Fibroblast of lung (primary cell): Measurements from ENCODE around the gene PCDHGB4. TPM values are rescaled to one million over a fixed set of nuclear protein-coding genes. Genes with fewer than 3 reads are reported as not detected.
"Not testable (repeated sequence)": the region's sequence is repeated elsewhere in the genome, so short reads cannot be mapped to it uniquely, and the experiment has no call there.

Experiments
- DNase-seq, 2 donors: peaks; one replicate each; pipeline versions ENCODE4 v3.0.0 to v3.0.0-alpha.2; 2010; ENCODE audit warnings: low read depth in 2 of 2
- H2AFZ ChIP-seq: 2 replicates; pipeline ENCODE4 v1.5.1; 2012; ENCODE audit warnings: low read length, control low read depth, inconsistent platforms
- H3K27ac ChIP-seq: 2 replicates; pipeline ENCODE4 v1.5.1; 2011; ENCODE audit warnings: low read length, control low read depth; ENCODE audit not compliant: insufficient read depth
- H3K27me3 ChIP-seq: 2 replicates; pipeline ENCODE4 v1.5.1; 2011; ENCODE audit warnings: mild to moderate bottlenecking, low read length; ENCODE audit not compliant: control insufficient read depth, insufficient read depth
- H3K36me3 ChIP-seq: 2 replicates; pipeline ENCODE4 v1.5.1; 2011; ENCODE audit warnings: low read length; ENCODE audit not compliant: control insufficient read depth, insufficient read depth
- H3K4me1 ChIP-seq: 2 replicates; pipeline ENCODE4 v1.5.1; 2011; ENCODE audit warnings: low read length; ENCODE audit not compliant: control insufficient read depth, insufficient read depth; ENCODE audit errors: extremely low read depth
- H3K4me2 ChIP-seq: 2 replicates; pipeline ENCODE4 v1.5.1; 2011; ENCODE audit warnings: low read length, control low read depth; ENCODE audit not compliant: insufficient read depth; ENCODE audit errors: extremely low read depth
- H3K4me3 ChIP-seq, 4 experiments: fragments of 200-600 bp in 1 of 4; sonication (generic) in 1 of 4; replicated peaks in 1 of 4; 2 replicates each; pipeline ENCODE4 v1.5.1; 2011 to 2016; ENCODE audit warnings: low read length in 4 of 4, low read depth in 3 of 4, mild to moderate bottlenecking in 3 of 4, control low read depth in 2 of 4, inconsistent platforms in 1 of 4, mixed read lengths in 1 of 4; ENCODE audit not compliant: insufficient read depth in 1 of 4; ENCODE audit errors: control extremely low read depth in 1 of 4
- H3K79me2 ChIP-seq: 2 replicates; pipeline ENCODE4 v1.5.1; 2012; ENCODE audit warnings: mild to moderate bottlenecking, low read length, inconsistent platforms; ENCODE audit not compliant: control insufficient read depth, insufficient read depth
- H3K9ac ChIP-seq: 2 replicates; pipeline ENCODE4 v1.5.1; 2011; ENCODE audit warnings: mild to moderate bottlenecking, low read length, control low read depth; ENCODE audit not compliant: insufficient read depth
- H3K9me3 ChIP-seq: 2 replicates; pipeline ENCODE4 v1.5.1; 2012; ENCODE audit warnings: low read depth, low read length; ENCODE audit not compliant: control insufficient read depth, insufficient read depth
- H4K20me1 ChIP-seq: 2 replicates; pipeline ENCODE4 v1.5.1; 2011; ENCODE audit warnings: low read length; ENCODE audit not compliant: control insufficient read depth, insufficient read depth; ENCODE audit errors: extremely low read depth
- EZH2 ChIP-seq: IDR thresholded peaks from 2 replicates; pipeline ENCODE4 v1.5.1; 2012; ENCODE audit warnings: low read length, control low read depth, mild to moderate bottlenecking; ENCODE audit errors: missing control alignments
- polyA minus RNA-seq: library from RNA; depleted of rRNA, polyadenylated mRNA; stranded (reverse); fragments of >200 nt; gene quantifications from 2 replicates; pipeline ENCODE4 v1.2.3, GENCODE V29; 2011; ENCODE audit warnings: low replicate concordance
- polyA plus RNA-seq, 2 donors: library from polyadenylated mRNA; depleted of rRNA in 1 of 2; stranded (reverse) in 1 of 2; unstranded in 1 of 2; fragments of >200 nt; gene quantifications; 2 replicates each; pipeline ENCODE4 v1.2.1, GENCODE V29; 2011 to 2012; ENCODE audit warnings: missing spikeins in 1 of 2
- total RNA-seq: library from RNA; depleted of rRNA; stranded (reverse); fragments of >200 nt; gene quantifications from 2 replicates; pipeline ENCODE4 v1.2.1, GENCODE V29; 2014
- TF ChIP-seq, protein P1 (sequence below), 2 donors: IDR thresholded peaks in 1 of 2; conservative IDR thresholded peaks in 1 of 2; 1 replicate in 1 of 2; 2 replicates in 1 of 2; pipeline ENCODE4 v1.5.1; 2011 to 2012; ENCODE audit warnings: low read length in 2 of 2, control low read depth in 1 of 2, inconsistent platforms in 1 of 2, low read depth in 1 of 2, mild to moderate bottlenecking in 1 of 2

Gene PCDHGB4
- total RNA-seq: 10.0 and 18.3 TPM in 2 replicates
- 13.3 and 15.5 TPM in 2 replicates for polyA plus RNA-seq
- 10.1 and 10.2 TPM in 2 replicates for polyA plus RNA-seq (2012)
- 11.7 and 16.8 TPM in 2 replicates for polyA minus RNA-seq

DNA sequence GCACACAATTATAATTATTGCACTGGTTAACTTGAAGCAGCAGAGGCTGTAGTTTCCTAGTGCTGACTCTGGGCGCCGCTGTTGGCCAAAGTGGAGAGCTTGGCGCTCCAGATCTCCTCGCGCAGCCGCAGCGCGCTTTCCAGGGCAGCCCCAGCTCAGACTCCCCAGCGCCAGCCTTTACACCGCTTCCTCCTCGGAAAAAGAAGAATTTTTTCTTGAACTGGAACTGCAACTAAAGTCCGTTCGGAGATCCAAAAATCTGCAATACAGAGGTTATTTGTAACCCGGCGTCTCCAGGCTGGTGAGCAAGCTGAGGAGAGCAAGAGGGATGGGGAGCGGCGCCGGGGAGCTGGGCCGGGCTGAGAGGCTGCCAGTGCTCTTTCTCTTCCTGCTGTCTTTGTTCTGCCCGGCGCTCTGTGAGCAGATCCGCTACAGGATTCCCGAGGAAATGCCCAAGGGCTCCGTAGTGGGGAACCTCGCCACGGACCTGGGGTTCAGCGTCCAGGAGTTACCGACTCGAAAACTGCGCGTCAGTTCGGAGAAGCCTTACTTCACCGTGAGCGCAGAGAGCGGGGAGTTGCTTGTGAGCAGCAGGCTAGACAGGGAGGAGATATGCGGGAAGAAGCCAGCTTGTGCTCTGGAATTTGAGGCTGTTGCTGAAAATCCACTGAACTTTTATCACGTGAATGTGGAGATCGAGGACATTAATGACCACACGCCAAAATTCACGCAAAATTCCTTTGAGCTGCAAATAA lies at the start of gene PCDHGB4:
Gene PCDHGB4 (plus strand): TSS at position 142 of the 755 bp plus-strand sequence. CDS start 187 bp downstream, at position 329.
- H3K4me1 ChIP-seq, H3K27ac ChIP-seq, H3K79me2 ChIP-seq, H2AFZ ChIP-seq, H3K27me3 ChIP-seq, H4K20me1 ChIP-seq, H3K36me3 ChIP-seq, H3K4me2 ChIP-seq, H3K9me3 ChIP-seq, H3K9ac ChIP-seq: not testable (repeated sequence)
- H3K4me3 ChIP-seq: peak within 1 kb of the TSS in 2 of 4 experiments; percentile 45 to 53
- DNase-seq: peak; percentile 46 to 56
- TF ChIP-seq, protein P1, sequence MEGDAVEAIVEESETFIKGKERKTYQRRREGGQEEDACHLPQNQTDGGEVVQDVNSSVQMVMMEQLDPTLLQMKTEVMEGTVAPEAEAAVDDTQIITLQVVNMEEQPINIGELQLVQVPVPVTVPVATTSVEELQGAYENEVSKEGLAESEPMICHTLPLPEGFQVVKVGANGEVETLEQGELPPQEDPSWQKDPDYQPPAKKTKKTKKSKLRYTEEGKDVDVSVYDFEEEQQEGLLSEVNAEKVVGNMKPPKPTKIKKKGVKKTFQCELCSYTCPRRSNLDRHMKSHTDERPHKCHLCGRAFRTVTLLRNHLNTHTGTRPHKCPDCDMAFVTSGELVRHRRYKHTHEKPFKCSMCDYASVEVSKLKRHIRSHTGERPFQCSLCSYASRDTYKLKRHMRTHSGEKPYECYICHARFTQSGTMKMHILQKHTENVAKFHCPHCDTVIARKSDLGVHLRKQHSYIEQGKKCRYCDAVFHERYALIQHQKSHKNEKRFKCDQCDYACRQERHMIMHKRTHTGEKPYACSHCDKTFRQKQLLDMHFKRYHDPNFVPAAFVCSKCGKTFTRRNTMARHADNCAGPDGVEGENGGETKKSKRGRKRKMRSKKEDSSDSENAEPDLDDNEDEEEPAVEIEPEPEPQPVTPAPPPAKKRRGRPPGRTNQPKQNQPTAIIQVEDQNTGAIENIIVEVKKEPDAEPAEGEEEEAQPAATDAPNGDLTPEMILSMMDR (conservative IDR thresholded peaks at IDR 0.05 in 1 of 2, IDR thresholded peaks at IDR 0.05 in 1 of 2; ENCODE audit: low read depth in 1 of 2, low read length in 2 of 2): peak; percentile 37 to 53

DNA sequence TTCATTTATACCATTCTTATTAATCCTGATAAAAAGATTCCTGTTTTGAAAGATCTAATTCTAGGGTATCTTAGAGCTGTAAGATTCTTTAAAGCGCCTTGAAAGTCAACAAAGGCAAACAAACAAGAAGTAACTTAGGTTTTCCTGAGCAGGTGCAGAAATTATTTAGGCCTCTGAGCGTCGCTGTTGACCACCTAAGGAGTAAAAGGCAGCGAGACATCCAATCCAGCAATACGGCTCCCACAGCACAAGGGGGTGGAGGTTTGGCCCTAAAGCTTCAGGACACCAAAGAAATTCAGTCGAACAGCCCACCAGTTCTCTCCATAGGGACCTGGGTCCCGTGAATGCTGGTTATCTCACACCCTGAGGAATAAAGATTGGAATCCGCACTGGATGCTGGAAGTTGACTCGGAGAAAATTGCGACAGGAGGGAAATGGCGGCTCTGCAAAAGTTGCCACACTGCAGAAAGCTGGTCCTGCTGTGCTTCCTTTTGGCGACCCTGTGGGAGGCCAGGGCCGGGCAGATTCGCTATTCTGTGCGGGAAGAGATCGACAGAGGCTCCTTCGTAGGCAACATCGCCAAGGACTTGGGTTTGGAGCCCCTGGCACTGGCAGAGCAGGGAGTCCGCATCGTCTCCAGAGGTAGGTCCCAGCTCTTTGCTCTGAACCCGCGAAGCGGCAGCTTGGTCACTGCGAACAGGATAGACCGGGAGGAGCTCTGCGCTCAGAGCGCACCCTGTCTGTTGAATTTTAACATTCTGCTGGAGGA lies 48.8 kb upstream of the PCDHGB4 start, which contains the start of gene PCDHGA2:
Gene PCDHGA2 (plus strand): TSS at position 223 of the 769 bp plus-strand sequence.
- TF ChIP-seq, protein P1 (conservative IDR thresholded peaks at IDR 0.05 in 1 of 2, IDR thresholded peaks at IDR 0.05 in 1 of 2; ENCODE audit: low read depth in 1 of 2, low read length in 2 of 2): peak; percentile 56 to 64
- no peak for TF ChIP-seq EZH2
- peak within 1 kb of the TSS; percentile 30 to 57 (median 52) for H3K4me3 ChIP-seq
- H3K79me2 ChIP-seq: no peaks in the 10 kb centered on the region
- H3K9me3 ChIP-seq: peaks cover 2% of the 10 kb centered on the region
- peaks cover 5% of the 10 kb centered on the region for H3K27me3 ChIP-seq
- no peaks in the 10 kb centered on the region for H3K36me3 ChIP-seq
- peak; percentile 48 to 65 for DNase-seq
- peak within 1 kb of the TSS; percentile 30 for H3K9ac ChIP-seq
- H3K4me2 ChIP-seq: peak within 1 kb of the TSS; percentile 59
- peak within 1 kb of the TSS; percentile 73 for H2AFZ ChIP-seq
- H3K27ac ChIP-seq: no peak within 1 kb of the TSS
- H3K4me1 ChIP-seq: no peaks in the 10 kb centered on the region
- no peaks in the 10 kb centered on the region for H4K20me1 ChIP-seq

DNA sequence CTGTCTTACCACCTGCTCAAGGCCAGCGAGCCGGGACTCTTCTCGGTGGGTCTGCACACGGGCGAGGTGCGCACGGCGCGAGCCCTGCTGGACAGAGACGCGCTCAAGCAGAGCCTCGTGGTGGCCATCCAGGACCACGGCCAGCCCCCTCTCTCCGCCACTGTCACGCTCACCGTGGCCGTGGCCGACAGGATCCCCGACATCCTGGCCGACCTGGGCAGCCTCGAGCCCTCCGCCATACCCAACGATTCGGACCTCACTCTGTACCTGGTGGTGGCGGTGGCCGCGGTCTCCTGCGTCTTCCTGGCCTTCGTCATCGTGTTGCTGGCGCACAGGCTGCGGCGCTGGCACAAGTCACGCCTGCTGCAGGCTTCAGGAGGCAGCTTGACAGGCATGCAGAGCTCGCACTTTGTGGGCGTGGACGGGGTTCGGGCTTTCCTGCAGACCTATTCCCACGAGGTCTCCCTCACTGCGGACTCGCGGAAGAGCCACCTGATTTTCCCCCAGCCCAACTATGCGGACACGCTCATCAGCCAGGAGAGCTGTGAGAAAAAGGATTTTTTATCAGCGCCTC lies 46.6 kb upstream of the PCDHGB4 start:
- not testable (repeated sequence) for H4K20me1 ChIP-seq, H3K9ac ChIP-seq, H2AFZ ChIP-seq, H3K79me2 ChIP-seq, H3K9me3 ChIP-seq, DNase-seq, H3K4me3 ChIP-seq, H3K4me2 ChIP-seq, H3K36me3 ChIP-seq, H3K27ac ChIP-seq, H3K4me1 ChIP-seq
- peaks cover 11% of the 10 kb centered on the region for H3K27me3 ChIP-seq
